Astrocyte (in vitro differentiated cells and primary cell): Measurements from ENCODE around the gene KRTAP21-3. TPM values are rescaled to one million over a fixed set of nuclear protein-coding genes. Genes with fewer than 3 reads are reported as not detected.

Experiments used
- DNase-seq: peaks from one replicate; pipeline ENCODE4 v3.0.0-alpha.2; 2010; ENCODE audit warnings: low read depth
- FAIRE-seq: peaks from 2 replicates; lab custom pipeline; 2011; peaks lifted over from hg19 to GRCh38; lab: Jason Lieb, UNC
- H2AFZ ChIP-seq: 2 replicates; pipeline ENCODE4 v1.6.0; 2012; ENCODE audit warnings: low read depth, low read length, inconsistent platforms
- H3K27ac ChIP-seq: 2 replicates; pipeline ENCODE4 v1.5.1; 2011; ENCODE audit warnings: low read depth, low read length, inconsistent platforms
- H3K27me3 ChIP-seq: 2 replicates; pipeline ENCODE4 v1.6.0; 2011; ENCODE audit warnings: low read length, inconsistent platforms; ENCODE audit not compliant: insufficient read depth
- H3K36me3 ChIP-seq: 2 replicates; pipeline ENCODE4 v1.5.1; 2011; ENCODE audit warnings: low read length, inconsistent platforms; ENCODE audit not compliant: insufficient read depth
- H3K4me1 ChIP-seq: 2 replicates; pipeline ENCODE4 v1.5.1; 2011; ENCODE audit warnings: low read length, inconsistent platforms; ENCODE audit not compliant: insufficient read depth
- H3K4me2 ChIP-seq: 2 replicates; pipeline ENCODE4 v1.6.0; 2012; ENCODE audit warnings: low read length, inconsistent platforms
- H3K4me3 ChIP-seq: 2 replicates; pipeline ENCODE4 v1.5.1; 2011; ENCODE audit warnings: low read depth, mild to moderate bottlenecking, low read length, inconsistent platforms; ENCODE audit not compliant: insufficient read depth
- H3K79me2 ChIP-seq: 2 replicates; pipeline ENCODE4 v1.6.0; 2012; ENCODE audit warnings: mild to moderate bottlenecking, low read length, inconsistent platforms; ENCODE audit not compliant: insufficient read depth
- H3K9ac ChIP-seq: 2 replicates; pipeline ENCODE4 v1.6.0; 2012; ENCODE audit warnings: mild to moderate bottlenecking, low read length, inconsistent platforms
- H3K9me3 ChIP-seq: 2 replicates; pipeline ENCODE4 v1.5.1; 2012; ENCODE audit warnings: low read depth, mild to moderate bottlenecking, low read length, inconsistent platforms; ENCODE audit not compliant: insufficient read depth
- H4K20me1 ChIP-seq: 2 replicates; pipeline ENCODE4 v1.6.0; 2012; ENCODE audit warnings: low read length, inconsistent platforms; ENCODE audit not compliant: insufficient read depth
- H3K27ac Mint-ChIP-seq: one replicate; pipeline ENCODE4 v1.8.0; 2021; ENCODE audit warnings: mild to moderate bottlenecking, mixed read lengths; ENCODE audit not compliant: unreplicated experiment
- H3K27me3 Mint-ChIP-seq: one replicate; pipeline ENCODE4 v1.8.0; 2021; ENCODE audit warnings: low read depth, mixed read lengths; ENCODE audit not compliant: unreplicated experiment
- H3K36me3 Mint-ChIP-seq: one replicate; pipeline ENCODE4 v1.8.0; 2021; ENCODE audit warnings: low read depth, mixed read lengths; ENCODE audit not compliant: unreplicated experiment
- H3K4me1 Mint-ChIP-seq: one replicate; pipeline ENCODE4 v1.8.0; 2021; ENCODE audit warnings: low read depth, mixed read lengths; ENCODE audit not compliant: unreplicated experiment
- H3K4me3 Mint-ChIP-seq: one replicate; pipeline ENCODE4 v1.8.0; 2021; ENCODE audit warnings: mild to moderate bottlenecking, moderate library complexity, mixed read lengths; ENCODE audit not compliant: unreplicated experiment
- H3K9me3 Mint-ChIP-seq: one replicate; pipeline ENCODE4 v1.8.0; 2021; ENCODE audit warnings: mild to moderate bottlenecking, mixed read lengths; ENCODE audit not compliant: unreplicated experiment
- EZH2 ChIP-seq: IDR thresholded peaks from 2 replicates; pipeline ENCODE4 v1.6.1; 2012; ENCODE audit warnings: mild to moderate bottlenecking, low read length, inconsistent platforms; ENCODE audit not compliant: insufficient read depth
- total RNA-seq: library from RNA; stranded (reverse); gene quantifications from 2 replicates; pipeline ENCODE4 v1.2.1, GENCODE V29; 2021
- TF ChIP-seq, protein P1 (sequence below): IDR thresholded peaks from 2 replicates; pipeline ENCODE4 v1.5.1; 2011; ENCODE audit warnings: low read depth, mild to moderate bottlenecking, inconsistent platforms, low read length, moderate library complexity; ENCODE audit not compliant: insufficient read depth

The KRTAP21-3 gene
- total RNA-seq, 1 donor from 2014 or later: not detected

DNA sequence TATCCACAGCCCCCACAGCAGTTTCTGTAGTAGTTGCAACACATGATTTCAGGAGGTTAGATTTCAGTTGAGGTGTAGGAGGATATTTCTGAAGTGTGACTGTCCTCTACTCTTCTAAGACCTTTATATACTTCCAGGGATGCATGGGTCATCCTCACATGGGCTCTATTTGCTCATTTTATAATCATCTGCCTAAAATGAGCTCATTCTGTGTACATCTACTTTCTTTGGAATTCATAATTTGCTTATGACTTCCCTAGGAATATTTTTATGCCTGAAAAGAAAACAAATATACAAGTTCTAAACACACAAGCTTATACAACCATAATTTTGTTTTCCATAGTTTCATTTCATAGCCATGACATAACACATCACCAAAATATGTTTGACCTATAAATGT, 28.6 kb upstream of the KRTAP21-3 start, which contains the start of gene KRTAP21-2:
TSS of gene KRTAP21-2 (minus strand) at position 101 of the 400 bp plus-strand sequence. CDS start at position 44, 57 bp downstream.
- no peaks in the 10 kb centered on the region for H3K9me3 Mint-ChIP-seq
- Histone ChIP-seq H3K27me3 (no peaks in the 10 kb centered on the region), H3K4me3 (no peak within 1 kb of the TSS), H3K4me2 (no peak within 1 kb of the TSS), H3K27ac (no peak within 1 kb of the TSS), H3K4me1 (no peaks in the 10 kb centered on the region), H2AFZ (no peak within 1 kb of the TSS), H3K9ac (no peak within 1 kb of the TSS), H3K9me3 (no peaks in the 10 kb centered on the region), H4K20me1 (no peaks in the 10 kb centered on the region), H3K36me3 (no peaks in the 10 kb centered on the region), H3K79me2 (no peaks in the 10 kb centered on the region)
- no peaks in the 10 kb centered on the region for H3K27me3 Mint-ChIP-seq
- DNase-seq (no peak), FAIRE-seq (no peak)
- H3K27ac Mint-ChIP-seq: no peak within 1 kb of the TSS
- TF ChIP-seq EZH2: no peak
- TF ChIP-seq, protein P1, sequence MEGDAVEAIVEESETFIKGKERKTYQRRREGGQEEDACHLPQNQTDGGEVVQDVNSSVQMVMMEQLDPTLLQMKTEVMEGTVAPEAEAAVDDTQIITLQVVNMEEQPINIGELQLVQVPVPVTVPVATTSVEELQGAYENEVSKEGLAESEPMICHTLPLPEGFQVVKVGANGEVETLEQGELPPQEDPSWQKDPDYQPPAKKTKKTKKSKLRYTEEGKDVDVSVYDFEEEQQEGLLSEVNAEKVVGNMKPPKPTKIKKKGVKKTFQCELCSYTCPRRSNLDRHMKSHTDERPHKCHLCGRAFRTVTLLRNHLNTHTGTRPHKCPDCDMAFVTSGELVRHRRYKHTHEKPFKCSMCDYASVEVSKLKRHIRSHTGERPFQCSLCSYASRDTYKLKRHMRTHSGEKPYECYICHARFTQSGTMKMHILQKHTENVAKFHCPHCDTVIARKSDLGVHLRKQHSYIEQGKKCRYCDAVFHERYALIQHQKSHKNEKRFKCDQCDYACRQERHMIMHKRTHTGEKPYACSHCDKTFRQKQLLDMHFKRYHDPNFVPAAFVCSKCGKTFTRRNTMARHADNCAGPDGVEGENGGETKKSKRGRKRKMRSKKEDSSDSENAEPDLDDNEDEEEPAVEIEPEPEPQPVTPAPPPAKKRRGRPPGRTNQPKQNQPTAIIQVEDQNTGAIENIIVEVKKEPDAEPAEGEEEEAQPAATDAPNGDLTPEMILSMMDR: no peak
- H3K4me3 Mint-ChIP-seq: no peak within 1 kb of the TSS
- no peaks in the 10 kb centered on the region for H3K36me3 Mint-ChIP-seq
- no peaks in the 10 kb centered on the region for H3K4me1 Mint-ChIP-seq

DNA sequence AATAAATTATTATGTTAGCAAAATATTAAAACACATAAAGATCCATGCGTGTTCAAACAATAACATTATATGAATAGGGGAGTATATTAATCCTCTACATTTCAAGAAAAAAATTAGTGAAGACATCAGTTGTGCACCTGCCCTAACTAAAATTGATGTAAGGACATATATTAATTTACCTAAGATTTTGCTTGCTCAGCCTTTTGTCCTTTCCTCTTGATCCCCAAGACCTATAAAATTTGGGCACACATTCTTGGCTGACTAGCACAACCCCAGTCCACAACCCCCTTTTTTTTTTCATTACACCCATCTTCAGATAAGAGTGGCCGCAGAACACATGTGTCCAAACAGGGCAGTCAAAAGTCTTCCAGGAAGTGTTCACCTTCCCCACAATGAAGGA, 21.9 kb upstream of the KRTAP21-3 start:
- no peak for DNase-seq
- H3K36me3 ChIP-seq: no peaks in the 10 kb centered on the region
- FAIRE-seq: no peak
- no peak overlapping the region for H3K27ac Mint-ChIP-seq
- no peaks in the 10 kb centered on the region for H3K27me3 Mint-ChIP-seq
- no peaks in the 10 kb centered on the region for H3K27me3 ChIP-seq
- no peaks in the 10 kb centered on the region for H3K4me1 Mint-ChIP-seq
- H3K27ac ChIP-seq: no peak overlapping the region
- H3K4me1 ChIP-seq: no peaks in the 10 kb centered on the region
- no peaks in the 10 kb centered on the region for H4K20me1 ChIP-seq
- H3K9me3 Mint-ChIP-seq: no peaks in the 10 kb centered on the region
- no peaks in the 10 kb centered on the region for H3K36me3 Mint-ChIP-seq
- TF ChIP-seq, protein P1: no peak
- TF ChIP-seq EZH2: no peak
- no peak overlapping the region for H3K4me3 Mint-ChIP-seq
- H3K9me3 ChIP-seq: no peaks in the 10 kb centered on the region
- no peak overlapping the region for H3K4me2 ChIP-seq
- no peak overlapping the region for H3K4me3 ChIP-seq
- no peaks in the 10 kb centered on the region for H3K79me2 ChIP-seq
- no peak overlapping the region for H3K9ac ChIP-seq
- no peak overlapping the region for H2AFZ ChIP-seq

DNA sequence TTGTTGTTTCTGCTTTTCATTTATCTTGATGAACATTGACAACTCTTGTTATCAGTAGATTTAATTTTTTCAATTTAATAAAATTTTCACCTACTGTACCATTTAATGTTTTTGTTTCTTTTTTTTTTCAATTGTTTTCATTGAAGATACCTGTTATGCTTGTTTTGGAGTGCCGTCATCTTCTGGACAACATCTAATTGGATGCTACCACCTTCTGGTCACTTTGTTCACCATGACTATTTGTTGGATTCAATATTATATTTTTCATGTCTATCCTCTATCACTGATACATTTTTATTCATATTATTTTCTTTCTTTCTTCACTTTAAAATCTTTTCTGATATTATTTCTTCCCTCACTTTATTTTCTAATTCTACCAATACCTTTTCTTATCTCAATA, 14.4 kb upstream of the KRTAP21-3 start:
- Histone ChIP-seq H3K9me3 (no peaks in the 10 kb centered on the region), H3K27ac (no peak overlapping the region), H3K36me3 (no peaks in the 10 kb centered on the region), H2AFZ (no peak overlapping the region), H4K20me1 (no peaks in the 10 kb centered on the region), H3K4me1 (no peaks in the 10 kb centered on the region), H3K4me2 (no peak overlapping the region), H3K79me2 (no peaks in the 10 kb centered on the region), H3K9ac (no peak overlapping the region), H3K4me3 (no peak overlapping the region), H3K27me3 (no peaks in the 10 kb centered on the region)
- DNase-seq (no peak), FAIRE-seq (no peak)
- H3K4me3 Mint-ChIP-seq: no peak overlapping the region
- no peak overlapping the region for H3K27ac Mint-ChIP-seq
- H3K36me3 Mint-ChIP-seq: no peaks in the 10 kb centered on the region
- H3K9me3 Mint-ChIP-seq: no peaks in the 10 kb centered on the region
- no peaks in the 10 kb centered on the region for H3K27me3 Mint-ChIP-seq
- no peaks in the 10 kb centered on the region for H3K4me1 Mint-ChIP-seq
- no peak for TF ChIP-seq EZH2
- TF ChIP-seq, protein P1: no peak
